Type B pancreatic cell (in vitro differentiated cells): Measurements from ENCODE around the gene ZNF454. TPM values are rescaled to one million over a fixed set of nuclear protein-coding genes. Genes with fewer than 3 reads are reported as not detected.

Experiments used
- DNase-seq: peaks from one replicate; pipeline ENCODE4 v3.0.0; 2021; ENCODE audit warnings: mixed read lengths; ENCODE audit not compliant: unreplicated experiment; ENCODE audit errors: extremely low spot score
- H3K27ac Mint-ChIP-seq: 2 replicates; pipeline ENCODE4 v1.8.0; 2021; ENCODE audit warnings: mild to moderate bottlenecking, mixed read lengths
- H3K27me3 Mint-ChIP-seq: 2 replicates; pipeline ENCODE4 v1.8.0; 2021; ENCODE audit warnings: mixed read lengths
- H3K36me3 Mint-ChIP-seq: 2 replicates; pipeline ENCODE4 v1.8.0; 2021; ENCODE audit warnings: mixed read lengths
- H3K4me1 Mint-ChIP-seq: one replicate; pipeline ENCODE4 v1.8.0; 2021; ENCODE audit warnings: mixed read lengths; ENCODE audit not compliant: unreplicated experiment
- H3K4me3 Mint-ChIP-seq: 2 replicates; pipeline ENCODE4 v1.8.0; 2021; ENCODE audit warnings: mild to moderate bottlenecking, mixed read lengths
- H3K9me3 Mint-ChIP-seq: 2 replicates; pipeline ENCODE4 v1.8.0; 2021; ENCODE audit warnings: mixed read lengths
- total RNA-seq: library from RNA; stranded (reverse); gene quantifications from 2 replicates; pipeline ENCODE4 v1.2.1, GENCODE V29; 2021; ENCODE audit warnings: low replicate concordance
- TF ChIP-seq, protein P1 (sequence below): fragments of 200-600 bp; sonication (generic); conservative IDR thresholded peaks from 2 replicates; pipeline ENCODE4 v1.5.0; 2021; ENCODE audit warnings: antibody characterized with exemption, mild to moderate bottlenecking

Gene ZNF454
- total RNA-seq, 1 donor from 2014 or later = not detected

DNA sequence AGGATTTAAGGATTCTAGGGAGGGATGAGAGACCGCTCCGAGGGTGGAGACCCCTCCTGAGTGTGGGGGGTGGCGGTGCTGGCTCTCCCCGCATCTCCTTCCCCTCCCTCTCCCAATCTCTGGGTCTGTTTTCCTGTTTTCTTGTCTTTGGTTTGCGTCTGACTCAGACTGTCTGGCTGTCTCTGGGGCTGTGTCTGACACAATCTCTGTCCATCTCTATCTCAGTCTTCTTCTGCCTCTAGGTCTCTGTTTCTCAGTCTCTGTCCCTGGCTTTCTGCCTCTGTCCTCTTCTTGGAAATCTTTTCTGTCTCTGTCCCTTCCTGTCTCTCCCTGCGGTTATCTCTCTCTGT, 54.3 kb downstream of the ZNF454 start:
- TF ChIP-seq, protein P1, sequence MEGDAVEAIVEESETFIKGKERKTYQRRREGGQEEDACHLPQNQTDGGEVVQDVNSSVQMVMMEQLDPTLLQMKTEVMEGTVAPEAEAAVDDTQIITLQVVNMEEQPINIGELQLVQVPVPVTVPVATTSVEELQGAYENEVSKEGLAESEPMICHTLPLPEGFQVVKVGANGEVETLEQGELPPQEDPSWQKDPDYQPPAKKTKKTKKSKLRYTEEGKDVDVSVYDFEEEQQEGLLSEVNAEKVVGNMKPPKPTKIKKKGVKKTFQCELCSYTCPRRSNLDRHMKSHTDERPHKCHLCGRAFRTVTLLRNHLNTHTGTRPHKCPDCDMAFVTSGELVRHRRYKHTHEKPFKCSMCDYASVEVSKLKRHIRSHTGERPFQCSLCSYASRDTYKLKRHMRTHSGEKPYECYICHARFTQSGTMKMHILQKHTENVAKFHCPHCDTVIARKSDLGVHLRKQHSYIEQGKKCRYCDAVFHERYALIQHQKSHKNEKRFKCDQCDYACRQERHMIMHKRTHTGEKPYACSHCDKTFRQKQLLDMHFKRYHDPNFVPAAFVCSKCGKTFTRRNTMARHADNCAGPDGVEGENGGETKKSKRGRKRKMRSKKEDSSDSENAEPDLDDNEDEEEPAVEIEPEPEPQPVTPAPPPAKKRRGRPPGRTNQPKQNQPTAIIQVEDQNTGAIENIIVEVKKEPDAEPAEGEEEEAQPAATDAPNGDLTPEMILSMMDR = no peak
- H3K4me1 Mint-ChIP-seq = no peaks in the 10 kb centered on the region
- H3K27me3 Mint-ChIP-seq = peaks cover 65% of the 10 kb centered on the region
- H3K27ac Mint-ChIP-seq = no peak overlapping the region
- H3K36me3 Mint-ChIP-seq = no peaks in the 10 kb centered on the region
- DNase-seq = no peak
- H3K4me3 Mint-ChIP-seq = peak overlapping the region; percentile 64
- no peaks in the 10 kb centered on the region for H3K9me3 Mint-ChIP-seq

DNA sequence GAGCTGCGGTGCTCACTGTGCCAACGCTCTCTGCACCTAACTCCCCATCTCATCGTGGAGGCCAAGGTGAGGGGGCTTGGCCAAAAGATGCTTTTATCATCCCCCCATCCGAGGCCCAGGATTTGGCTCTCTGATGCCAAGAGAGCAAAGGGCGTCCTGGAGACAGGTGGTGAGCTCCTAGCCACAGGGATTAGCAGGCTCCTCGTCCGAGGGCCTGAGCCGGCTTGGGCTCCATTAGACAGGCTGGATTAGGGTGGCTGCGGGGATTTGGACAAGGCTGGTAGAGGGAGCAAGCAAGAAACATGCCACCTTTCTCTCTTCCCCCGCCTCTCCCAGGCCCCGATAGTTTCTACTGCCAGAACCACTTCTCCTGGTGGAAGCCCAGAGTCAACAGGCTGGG, 55.2 kb downstream of the ZNF454 start:
- H3K27ac Mint-ChIP-seq = no peak overlapping the region
- H3K36me3 Mint-ChIP-seq = no peaks in the 10 kb centered on the region
- no peaks in the 10 kb centered on the region for H3K4me1 Mint-ChIP-seq
- peaks cover 65% of the 10 kb centered on the region for H3K27me3 Mint-ChIP-seq
- H3K4me3 Mint-ChIP-seq = no peak overlapping the region
- H3K9me3 Mint-ChIP-seq = no peaks in the 10 kb centered on the region
- no peak for DNase-seq
- TF ChIP-seq, protein P1 = no peak

DNA sequence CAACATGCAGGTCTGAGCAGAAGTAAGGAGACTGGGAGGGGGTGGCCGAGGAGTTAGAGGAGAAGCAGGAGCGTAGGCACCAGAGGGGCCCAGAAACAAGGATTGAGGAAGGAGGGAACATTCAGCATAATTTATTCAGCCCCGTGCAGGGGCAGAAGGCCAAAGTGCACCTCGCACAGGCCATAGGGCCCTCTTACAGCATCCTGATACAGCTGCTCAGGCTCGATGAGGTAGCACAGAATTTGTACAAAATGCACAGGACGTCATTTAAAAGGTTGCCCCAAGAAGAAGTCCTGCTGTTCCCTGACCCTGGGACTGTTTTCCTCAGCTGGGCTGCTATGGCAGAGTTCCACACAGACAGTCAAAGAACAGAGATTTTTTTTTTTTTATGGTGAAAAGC, 56.2 kb downstream of the ZNF454 start:
- no peak for DNase-seq
- H3K4me1 Mint-ChIP-seq = no peaks in the 10 kb centered on the region
- no peak overlapping the region for H3K4me3 Mint-ChIP-seq
- TF ChIP-seq, protein P1 = no peak
- peaks cover 62% of the 10 kb centered on the region for H3K27me3 Mint-ChIP-seq
- H3K9me3 Mint-ChIP-seq = no peaks in the 10 kb centered on the region
- H3K27ac Mint-ChIP-seq = no peak overlapping the region
- no peaks in the 10 kb centered on the region for H3K36me3 Mint-ChIP-seq

DNA sequence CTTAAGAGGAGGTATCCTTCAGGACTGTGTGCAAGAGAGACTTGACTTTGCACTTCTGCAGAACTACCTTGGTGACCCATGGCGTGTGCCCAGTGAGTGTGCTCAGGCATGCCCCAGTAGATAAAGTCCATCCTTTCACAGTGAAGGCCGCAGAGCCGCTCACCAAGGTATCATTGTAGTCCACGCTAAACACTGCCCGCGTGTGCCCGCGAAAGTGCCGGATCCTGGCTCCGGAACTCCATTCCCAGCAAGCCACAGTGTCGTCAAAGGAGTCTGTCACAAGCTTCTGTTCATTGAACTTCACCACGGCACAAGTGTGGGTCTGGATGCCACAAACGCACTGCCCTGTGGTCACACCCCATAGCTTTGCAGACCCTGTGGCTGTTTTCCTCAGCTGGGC, 57.4 kb downstream of the ZNF454 start:
- no peak overlapping the region for H3K4me3 Mint-ChIP-seq
- no peak for DNase-seq
- H3K36me3 Mint-ChIP-seq = no peaks in the 10 kb centered on the region
- H3K27ac Mint-ChIP-seq = no peak overlapping the region
- no peaks in the 10 kb centered on the region for H3K9me3 Mint-ChIP-seq
- H3K27me3 Mint-ChIP-seq = peaks cover 50% of the 10 kb centered on the region
- no peaks in the 10 kb centered on the region for H3K4me1 Mint-ChIP-seq
- TF ChIP-seq, protein P1 = no peak

- no peak overlapping the region for H3K4me3 Mint-ChIP-seq
Measured at GRCh38 chr5:179006564-179006963, 65.6 kb downstream of the ZNF454 start.

GRCh38 chr5:179008667-179009066, 67.7 kb downstream of the ZNF454 start:
- Mint-ChIP-seq H3K27me3 (peaks cover 3% of the 10 kb centered on the region), H3K36me3 (no peaks in the 10 kb centered on the region), H3K4me3 (no peak overlapping the region), H3K27ac (no peak overlapping the region), H3K4me1 (no peaks in the 10 kb centered on the region), H3K9me3 (no peaks in the 10 kb centered on the region)
- TF ChIP-seq, protein P1 = peak; percentile 33
- DNase-seq = no peak

More at GRCh38 chr5:179006564-179006963, 65.6 kb downstream of the ZNF454 start:
- DNase-seq = no peak
- Mint-ChIP-seq H3K9me3 (no peaks in the 10 kb centered on the region), H3K36me3 (no peaks in the 10 kb centered on the region), H3K27me3 (peaks cover 6% of the 10 kb centered on the region), H3K4me1 (no peaks in the 10 kb centered on the region), H3K27ac (no peak overlapping the region)
- TF ChIP-seq, protein P1 = no peak
